Measurements from ENCODE around the gene COLEC12.

COLEC12 gene

GRCh38 chr18:449374-449773 lies 51.1 kb downstream of the COLEC12 start:
- no peak overlapping the region for H3K4me3 ChIP-seq (ENCODE audit: low read depth, low read length)
- TF ChIP-seq, protein P1, sequence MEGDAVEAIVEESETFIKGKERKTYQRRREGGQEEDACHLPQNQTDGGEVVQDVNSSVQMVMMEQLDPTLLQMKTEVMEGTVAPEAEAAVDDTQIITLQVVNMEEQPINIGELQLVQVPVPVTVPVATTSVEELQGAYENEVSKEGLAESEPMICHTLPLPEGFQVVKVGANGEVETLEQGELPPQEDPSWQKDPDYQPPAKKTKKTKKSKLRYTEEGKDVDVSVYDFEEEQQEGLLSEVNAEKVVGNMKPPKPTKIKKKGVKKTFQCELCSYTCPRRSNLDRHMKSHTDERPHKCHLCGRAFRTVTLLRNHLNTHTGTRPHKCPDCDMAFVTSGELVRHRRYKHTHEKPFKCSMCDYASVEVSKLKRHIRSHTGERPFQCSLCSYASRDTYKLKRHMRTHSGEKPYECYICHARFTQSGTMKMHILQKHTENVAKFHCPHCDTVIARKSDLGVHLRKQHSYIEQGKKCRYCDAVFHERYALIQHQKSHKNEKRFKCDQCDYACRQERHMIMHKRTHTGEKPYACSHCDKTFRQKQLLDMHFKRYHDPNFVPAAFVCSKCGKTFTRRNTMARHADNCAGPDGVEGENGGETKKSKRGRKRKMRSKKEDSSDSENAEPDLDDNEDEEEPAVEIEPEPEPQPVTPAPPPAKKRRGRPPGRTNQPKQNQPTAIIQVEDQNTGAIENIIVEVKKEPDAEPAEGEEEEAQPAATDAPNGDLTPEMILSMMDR (IDR thresholded peaks at IDR 0.05; ENCODE audit: insufficient read depth, low read depth, low read length, missing control alignments): no peak
- no peak for DNase-seq (ENCODE audit: low read depth)

DNA sequence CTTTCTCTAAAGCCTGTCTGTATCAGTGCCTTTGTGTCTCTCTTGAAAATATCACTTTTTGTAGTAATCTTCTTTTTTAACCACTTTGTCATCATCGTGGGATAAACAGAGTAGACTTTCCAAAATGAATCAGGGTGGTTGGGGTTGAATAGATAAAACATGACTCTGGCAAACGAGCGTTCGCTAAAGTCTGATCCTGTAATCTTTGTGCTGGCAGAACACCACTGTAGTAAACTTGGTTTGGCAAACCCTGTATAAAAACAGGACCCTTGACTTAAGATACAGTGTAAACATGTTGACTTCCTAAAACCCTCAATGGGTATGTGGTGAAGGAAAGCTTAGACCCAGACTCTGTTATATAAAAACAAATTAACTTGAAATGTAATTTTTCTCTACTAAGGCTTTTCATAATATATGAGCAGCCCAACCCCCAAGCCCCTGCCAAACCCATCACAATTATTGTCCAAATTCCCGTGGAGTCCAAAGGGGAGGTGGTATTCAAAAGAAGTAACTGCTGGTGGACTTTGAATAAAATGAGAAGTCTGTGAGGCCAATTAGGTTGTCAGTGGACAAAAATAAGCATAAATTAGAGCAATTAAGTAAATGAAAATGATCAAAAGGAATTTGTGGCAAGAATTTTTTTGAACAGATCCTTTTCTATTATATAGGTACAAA lies 52.2 kb downstream of the COLEC12 start:
- TF ChIP-seq, protein P1 (IDR thresholded peaks at IDR 0.05; ENCODE audit: insufficient read depth, low read depth, low read length, missing control alignments): no peak
- no peak for DNase-seq (ENCODE audit: low read depth)
- no peak overlapping the region for H3K4me3 ChIP-seq (ENCODE audit: low read depth, low read length)

GRCh38 chr18:446941-447560 lies 53.5 kb downstream of the COLEC12 start:
- H3K4me3 ChIP-seq (ENCODE audit: low read depth, low read length): no peak overlapping the region
- TF ChIP-seq, protein P1 (IDR thresholded peaks at IDR 0.05; ENCODE audit: insufficient read depth, low read depth, low read length, missing control alignments): no peak
- DNase-seq (ENCODE audit: low read depth): no peak

GRCh38 chr18:445055-445454 lies 55.4 kb downstream of the COLEC12 start:
- no peak overlapping the region for H3K4me3 ChIP-seq (ENCODE audit: low read depth, low read length)
- TF ChIP-seq, protein P1 (IDR thresholded peaks at IDR 0.05; ENCODE audit: insufficient read depth, low read depth, low read length, missing control alignments): no peak
- DNase-seq (ENCODE audit: low read depth): no peak

DNA sequence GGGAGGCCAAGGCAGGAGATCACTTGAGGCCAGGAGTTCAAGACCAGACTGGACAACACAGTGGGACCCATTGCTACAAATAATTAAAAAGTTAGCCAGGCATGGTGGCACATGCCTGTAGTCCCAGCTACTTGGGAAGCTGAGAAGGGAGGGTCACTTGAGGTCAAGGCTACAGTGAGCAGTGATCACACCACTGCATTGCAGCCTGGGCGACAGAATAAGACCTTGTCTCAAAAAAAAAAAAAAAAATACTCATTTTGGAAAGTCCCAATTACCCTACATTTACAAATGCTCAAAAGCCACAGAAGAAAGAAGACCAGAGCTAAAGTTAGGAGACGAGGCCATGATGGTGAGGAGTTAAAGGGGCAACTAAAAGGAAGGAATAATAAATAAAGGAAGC lies 61.9 kb downstream of the COLEC12 start:
- DNase-seq (ENCODE audit: low read depth): no peak
- no peak overlapping the region for H3K4me3 ChIP-seq (ENCODE audit: low read depth, low read length)
- TF ChIP-seq, protein P1 (IDR thresholded peaks at IDR 0.05; ENCODE audit: insufficient read depth, low read depth, low read length, missing control alignments): no peak

DNA sequence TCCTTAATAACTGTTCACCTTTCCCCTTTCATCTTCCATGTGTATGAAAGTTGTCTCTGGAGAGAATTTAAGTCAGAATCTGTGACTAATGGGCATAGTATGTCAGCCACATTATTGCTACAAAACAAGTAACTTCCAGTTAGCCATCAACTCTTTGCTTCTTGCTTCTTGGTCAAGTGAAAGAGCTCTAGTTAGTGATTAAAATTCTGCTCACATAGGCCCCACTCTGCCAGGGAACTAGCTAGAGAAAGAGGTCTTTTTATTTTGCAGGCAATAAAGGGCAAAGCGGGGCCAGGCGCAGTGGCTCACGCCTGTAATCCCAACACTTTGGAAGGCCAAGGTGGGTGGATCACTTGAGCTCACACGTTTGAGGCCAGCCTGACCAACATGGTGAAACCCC lies 64.6 kb downstream of the COLEC12 start:
- DNase-seq (ENCODE audit: low read depth): no peak
- TF ChIP-seq, protein P1 (IDR thresholded peaks at IDR 0.05; ENCODE audit: insufficient read depth, low read depth, low read length, missing control alignments): no peak
- no peak overlapping the region for H3K4me3 ChIP-seq (ENCODE audit: low read depth, low read length)

- DNase-seq (ENCODE audit: low read depth): no peak
- TF ChIP-seq, protein P1 (IDR thresholded peaks at IDR 0.05; ENCODE audit: insufficient read depth, low read depth, low read length, missing control alignments): no peak
- H3K4me3 ChIP-seq (ENCODE audit: low read depth, low read length): no peak overlapping the region
These were observed 66.1 kb downstream of the COLEC12 start for GRCh38 chr18:434410-434809.

Data from GM12865 (cell line).